Neural cell (in vitro differentiated cells): ENCODE measurements around the gene KRT85. TPM values are rescaled to one million over a fixed set of nuclear protein-coding genes. Genes with fewer than 3 reads are reported as not detected.

Experiments used
- H2AFZ ChIP-seq: fragments of 200-600, 300-800 bp; sonication (generic), shearing (Covaris generic); 2 replicates; pipeline ENCODE4 v1.6.0; 2014; ENCODE audit warnings: low read depth, mild to moderate bottlenecking, antibody characterized with exemption, low read length, moderate library complexity
- H3F3A ChIP-seq: fragments of 200-600 bp; shearing (Covaris generic); 2 replicates; pipeline ENCODE4 v1.6.1; 2016; ENCODE audit warnings: mild to moderate bottlenecking, moderate library complexity, mixed read lengths, antibody characterized with exemption, low read length; ENCODE audit not compliant: insufficient read depth, poor library complexity, severe bottlenecking
- H3K27ac ChIP-seq: fragments of 200-600, 300-800 bp; sonication (generic), shearing (Covaris generic); 2 replicates; pipeline ENCODE4 v1.5.1; 2014; ENCODE audit warnings: mild to moderate bottlenecking, low read length, moderate library complexity
- H3K27me3 ChIP-seq: fragments of 300-800, 200-600 bp; sonication (generic), shearing (Covaris generic); 2 replicates; pipeline ENCODE4 v1.6.0; 2014; ENCODE audit warnings: mild to moderate bottlenecking, low read depth, low read length, moderate library complexity; ENCODE audit not compliant: insufficient read depth
- H3K36me3 ChIP-seq: fragments of 300-800, 200-600 bp; sonication (generic), shearing (Covaris generic); 2 replicates; pipeline ENCODE4 v1.5.1; 2014; ENCODE audit warnings: mild to moderate bottlenecking, antibody characterized with exemption, low read length, moderate library complexity; ENCODE audit not compliant: insufficient read depth
- H3K4me2 ChIP-seq: fragments of 300-800, 200-600 bp; sonication (generic), shearing (Covaris generic); 2 replicates; pipeline ENCODE4 v1.6.0; 2014; ENCODE audit warnings: mild to moderate bottlenecking, low read length
- H3K4me3 ChIP-seq: fragments of 300-800, 200-600 bp; sonication (generic), shearing (Covaris generic); 2 replicates; pipeline ENCODE4 v1.5.1; 2014; ENCODE audit warnings: mild to moderate bottlenecking, low read length, moderate library complexity
- H3K79me2 ChIP-seq: fragments of 200-600 bp; shearing (Covaris generic); replicated peaks from 2 replicates; pipeline ENCODE4 v1.6.0; 2014; ENCODE audit warnings: mild to moderate bottlenecking, low read length, moderate library complexity; ENCODE audit not compliant: insufficient read depth
- H3K9ac ChIP-seq: fragments of 300-800, 200-600 bp; sonication (generic), shearing (Covaris generic); 2 replicates; pipeline ENCODE4 v1.6.1; 2016; ENCODE audit warnings: mild to moderate bottlenecking, low read length, mixed read lengths
- H3K9me2 ChIP-seq: fragments of 200-600 bp; shearing (Covaris generic); 2 replicates; pipeline ENCODE4 v1.6.1; 2016; ENCODE audit warnings: mild to moderate bottlenecking, low read length, mixed read lengths; ENCODE audit not compliant: insufficient read depth
- H3K9me3 ChIP-seq: fragments of 200-600, 300-800 bp; sonication (generic), shearing (Covaris generic); 2 replicates; pipeline ENCODE4 v1.6.1; 2016; ENCODE audit warnings: mild to moderate bottlenecking, mixed run types, low read length, moderate library complexity, mixed read lengths
- H4K20me1 ChIP-seq: fragments of 200-600 bp; shearing (Covaris generic); 2 replicates; pipeline ENCODE4 v1.6.1; 2016; ENCODE audit warnings: mild to moderate bottlenecking, mixed run types; ENCODE audit not compliant: insufficient read depth
- EP300 ChIP-seq: fragments of 450-650 bp; conservative IDR thresholded peaks from 2 replicates; pipeline ENCODE4 v1.6.1; 2014; ENCODE audit warnings: antibody characterized with exemption, mild to moderate bottlenecking, moderate library complexity; ENCODE audit not compliant: poor library complexity, severe bottlenecking
- EZH2 ChIP-seq: fragments of 200-600, 300-800 bp; shearing (Covaris generic), sonication (generic); IDR thresholded peaks from 2 replicates; pipeline ENCODE4 v1.6.1; 2014; ENCODE audit warnings: antibody characterized with exemption, low read length, borderline replicate concordance, mild to moderate bottlenecking; ENCODE audit not compliant: insufficient read depth, poor library complexity, severe bottlenecking
- MXI1 ChIP-seq: fragments of 450-650 bp; conservative IDR thresholded peaks from 2 replicates; pipeline ENCODE4 v1.6.1; 2014; ENCODE audit warnings: antibody characterized with exemption, mild to moderate bottlenecking; ENCODE audit not compliant: poor library complexity, severe bottlenecking
- POLR2AphosphoS5 ChIP-seq: IDR thresholded peaks from 2 replicates; pipeline ENCODE4 v1.6.1; 2012
- RAD21 ChIP-seq: fragments of 450-650 bp; conservative IDR thresholded peaks from 2 replicates; pipeline ENCODE4 v1.6.1; 2014; ENCODE audit warnings: antibody characterized with exemption, mild to moderate bottlenecking, moderate library complexity
- REST ChIP-seq: IDR thresholded peaks from 2 replicates; pipeline ENCODE4 v1.6.1; 2012; ENCODE audit warnings: borderline replicate concordance
- TAF1 ChIP-seq: IDR thresholded peaks from 2 replicates; pipeline ENCODE4 v1.6.1; 2012; ENCODE audit warnings: low read depth
- polyA plus RNA-seq: library from polyadenylated mRNA; depleted of rRNA; stranded (reverse); fragments of >200 nt; gene quantifications from 2 replicates; pipeline ENCODE4 v1.2.3, GENCODE V29; 2014
- TF ChIP-seq, protein P1 (sequence below): fragments of 450-650 bp; IDR thresholded peaks from 2 replicates; pipeline ENCODE4 v1.5.1; 2014; ENCODE audit warnings: antibody characterized with exemption, mild to moderate bottlenecking, moderate library complexity; ENCODE audit not compliant: poor library complexity, severe bottlenecking

The KRT85 gene
- polyA plus RNA-seq, 1 donor from 2014 or later, result not detected

DNA sequence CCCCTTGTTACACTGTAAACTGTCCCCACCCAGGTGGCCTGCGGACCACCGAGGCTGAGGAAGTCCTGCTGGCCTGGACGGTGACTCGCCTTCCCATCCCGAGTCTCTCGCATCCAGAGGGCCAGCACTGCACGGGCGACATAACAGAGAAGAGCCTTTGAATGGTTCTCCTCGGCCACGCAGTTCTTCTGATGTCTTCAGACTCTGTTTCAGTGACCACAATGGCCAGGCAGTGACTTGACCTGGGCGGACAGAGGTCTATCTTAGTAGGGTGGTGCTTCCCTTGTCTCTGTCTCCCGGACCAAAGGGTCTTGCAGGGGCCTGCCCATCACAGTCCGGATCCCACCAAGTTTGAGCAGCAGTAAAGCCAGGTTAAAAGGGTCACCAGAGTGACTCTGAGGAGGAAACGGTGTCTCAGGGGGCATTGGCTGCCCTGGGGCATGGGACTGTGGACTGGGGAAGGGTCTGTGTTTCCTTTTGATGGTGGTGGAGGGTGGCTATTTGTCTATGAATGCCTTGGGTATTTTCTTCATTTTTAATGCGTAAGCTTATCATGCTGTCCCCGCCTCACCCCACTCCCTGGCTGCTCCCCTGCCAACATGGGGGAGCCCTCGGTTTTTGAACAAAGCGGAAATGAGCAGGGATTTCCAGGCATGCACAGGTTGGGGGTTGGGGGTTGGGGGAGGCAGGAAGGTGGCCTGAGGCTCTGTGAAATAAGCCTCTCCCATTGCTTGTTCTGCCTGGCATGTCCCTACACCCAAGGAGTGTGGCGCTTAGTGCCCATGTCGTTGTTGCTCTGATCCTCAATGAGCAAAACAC lies 10.3 kb downstream of the KRT85 start:
- Histone ChIP-seq H3K4me2 (no peak overlapping the region), H2AFZ (no peak overlapping the region)

DNA sequence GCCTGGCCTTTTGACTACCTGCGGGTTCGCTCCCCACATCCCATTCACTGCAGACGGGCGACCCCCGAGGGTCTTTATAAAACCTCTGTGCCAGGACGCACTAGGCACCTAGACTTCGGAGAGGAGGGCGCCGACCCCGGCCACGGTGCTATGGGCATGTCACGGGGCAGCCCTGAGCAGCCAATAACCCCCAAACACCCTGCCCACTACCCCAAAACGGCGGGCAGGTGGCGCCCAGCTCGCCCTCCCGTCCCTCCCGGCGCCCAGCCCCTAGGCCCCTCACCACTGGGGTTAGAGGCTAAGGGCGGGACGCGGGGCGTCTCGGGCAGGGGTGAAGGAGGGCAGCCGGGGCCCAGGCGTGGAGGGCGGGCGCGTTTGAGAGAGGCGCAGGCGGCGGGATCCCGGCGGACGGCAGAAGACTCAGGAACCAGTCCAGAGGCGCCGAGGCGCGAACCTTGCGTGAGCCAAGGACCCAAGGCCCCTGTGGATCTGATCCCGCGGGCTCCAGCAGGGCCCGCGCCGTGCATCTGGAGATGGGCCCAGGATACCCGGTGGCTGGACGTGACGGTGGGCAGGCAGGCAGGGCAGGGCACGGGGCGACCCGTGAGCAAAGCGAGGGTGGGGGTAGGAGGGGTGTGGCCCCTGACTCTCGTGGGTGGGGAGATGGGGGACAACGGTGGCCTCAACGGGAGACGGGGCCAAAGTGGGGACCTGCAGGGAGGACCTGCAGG lies 11.1 kb downstream of the KRT85 start:
- Histone ChIP-seq H3K27ac (no peak overlapping the region), H3K27me3 (no peaks in the 10 kb centered on the region), H3K4me2 (no peak overlapping the region), H3K9me2 (no peaks in the 10 kb centered on the region), H3F3A (no peaks in the 10 kb centered on the region), H4K20me1 (no peaks in the 10 kb centered on the region), H3K9ac (no peak overlapping the region), H2AFZ (no peak overlapping the region), H3K9me3 (no peaks in the 10 kb centered on the region), H3K36me3 (no peaks in the 10 kb centered on the region), H3K4me3 (no peak overlapping the region), H3K79me2 (no peaks in the 10 kb centered on the region)
- no peak for TF ChIP-seq REST
- TF ChIP-seq EP300, result no peak
- TF ChIP-seq, protein P1, sequence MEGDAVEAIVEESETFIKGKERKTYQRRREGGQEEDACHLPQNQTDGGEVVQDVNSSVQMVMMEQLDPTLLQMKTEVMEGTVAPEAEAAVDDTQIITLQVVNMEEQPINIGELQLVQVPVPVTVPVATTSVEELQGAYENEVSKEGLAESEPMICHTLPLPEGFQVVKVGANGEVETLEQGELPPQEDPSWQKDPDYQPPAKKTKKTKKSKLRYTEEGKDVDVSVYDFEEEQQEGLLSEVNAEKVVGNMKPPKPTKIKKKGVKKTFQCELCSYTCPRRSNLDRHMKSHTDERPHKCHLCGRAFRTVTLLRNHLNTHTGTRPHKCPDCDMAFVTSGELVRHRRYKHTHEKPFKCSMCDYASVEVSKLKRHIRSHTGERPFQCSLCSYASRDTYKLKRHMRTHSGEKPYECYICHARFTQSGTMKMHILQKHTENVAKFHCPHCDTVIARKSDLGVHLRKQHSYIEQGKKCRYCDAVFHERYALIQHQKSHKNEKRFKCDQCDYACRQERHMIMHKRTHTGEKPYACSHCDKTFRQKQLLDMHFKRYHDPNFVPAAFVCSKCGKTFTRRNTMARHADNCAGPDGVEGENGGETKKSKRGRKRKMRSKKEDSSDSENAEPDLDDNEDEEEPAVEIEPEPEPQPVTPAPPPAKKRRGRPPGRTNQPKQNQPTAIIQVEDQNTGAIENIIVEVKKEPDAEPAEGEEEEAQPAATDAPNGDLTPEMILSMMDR, result no peak
- no peak for TF ChIP-seq EZH2
- no peak for TF ChIP-seq MXI1
- TF ChIP-seq RAD21, result no peak

More for the DNA sequence above, 10.3 kb downstream of the KRT85 start:
- H3K27me3 ChIP-seq, result no peaks in the 10 kb centered on the region
- H3K4me3 ChIP-seq, result no peak overlapping the region
- TF ChIP-seq TAF1 (no peak), REST (no peak), EP300 (no peak), POLR2AphosphoS5 (no peak)
- TF ChIP-seq, protein P1, result no peak
- H3K27ac ChIP-seq, result no peak overlapping the region
- no peaks in the 10 kb centered on the region for H3K36me3 ChIP-seq
- H4K20me1 ChIP-seq, result no peaks in the 10 kb centered on the region
- H3K79me2 ChIP-seq, result no peaks in the 10 kb centered on the region
- H3K9ac ChIP-seq, result no peak overlapping the region
- H3K9me3 ChIP-seq, result no peaks in the 10 kb centered on the region
- no peaks in the 10 kb centered on the region for H3K9me2 ChIP-seq
- H3F3A ChIP-seq, result no peaks in the 10 kb centered on the region
